GM19035 (cell line): Measurements from ENCODE around the gene LRRC8E.
"Not testable (repeated sequence)": the region's sequence is repeated elsewhere in the genome, so short reads cannot be mapped to it uniquely, and the experiment has no call there.

Source experiments
- ATAC-seq: cut with Tn5 transposase; IDR thresholded peaks from one replicate; pipeline ENCODE4 v1.9.1; 2021; ENCODE audit not compliant: unreplicated experiment

Gene LRRC8E

DNA sequence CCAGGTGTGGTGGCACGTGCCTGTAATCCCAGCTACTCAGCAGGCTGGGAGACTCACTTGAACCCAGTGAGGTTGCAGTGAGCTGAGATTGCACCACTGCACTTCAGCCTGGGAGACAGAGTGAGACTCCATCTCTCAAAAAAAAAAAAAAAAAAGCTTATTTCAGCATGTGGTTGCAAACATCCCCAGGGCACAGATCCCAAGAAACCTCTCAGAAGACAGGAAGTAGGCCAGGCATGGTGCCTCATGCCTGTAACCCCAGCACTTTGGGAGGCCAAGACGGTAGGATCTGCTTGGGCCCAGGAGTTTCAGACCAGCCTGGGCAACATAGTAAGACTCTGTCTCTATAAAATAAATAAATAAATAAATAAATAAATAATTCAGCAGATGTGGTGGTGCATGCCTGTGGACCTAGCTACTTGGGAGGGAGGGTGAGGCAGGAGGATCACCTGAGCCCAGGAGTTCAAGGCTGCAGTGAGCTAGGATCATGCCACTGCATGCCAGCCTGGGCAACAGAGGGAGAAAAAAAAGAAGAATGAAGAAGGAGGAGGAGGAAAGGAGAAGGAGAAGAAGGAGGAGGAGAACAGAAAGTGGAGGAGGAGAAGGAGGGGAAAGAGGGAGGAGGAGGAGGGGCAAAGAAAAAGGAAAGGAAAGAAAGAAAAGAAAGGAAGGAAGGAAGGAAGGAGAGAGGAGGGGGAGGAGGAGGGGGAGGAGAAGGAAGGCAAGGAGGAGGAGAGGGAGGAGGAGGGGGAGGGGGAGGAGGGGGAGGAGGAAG, 4.3 kb upstream of the LRRC8E start:
- no peak for ATAC-seq

DNA sequence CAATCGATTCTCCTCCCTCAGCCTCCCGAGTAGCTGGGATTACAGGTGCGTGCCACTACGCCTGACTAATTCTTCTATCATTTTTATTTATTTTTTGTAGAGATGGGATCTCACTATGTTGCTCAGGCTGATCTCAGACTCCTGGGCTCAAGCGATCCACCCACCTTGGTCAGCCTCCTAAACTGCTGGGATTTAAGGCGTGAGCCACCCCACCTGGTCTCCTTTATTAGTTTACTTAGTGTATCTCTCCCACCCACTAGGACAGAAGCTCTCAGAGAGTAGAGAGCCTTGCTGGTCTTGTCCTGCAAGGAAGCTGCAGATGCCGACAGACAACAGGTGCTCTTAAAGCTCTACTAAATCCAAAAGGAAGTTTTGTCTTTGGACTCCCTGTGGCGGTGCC, 2.5 kb upstream of the LRRC8E start:
- ATAC-seq = no peak

DNA sequence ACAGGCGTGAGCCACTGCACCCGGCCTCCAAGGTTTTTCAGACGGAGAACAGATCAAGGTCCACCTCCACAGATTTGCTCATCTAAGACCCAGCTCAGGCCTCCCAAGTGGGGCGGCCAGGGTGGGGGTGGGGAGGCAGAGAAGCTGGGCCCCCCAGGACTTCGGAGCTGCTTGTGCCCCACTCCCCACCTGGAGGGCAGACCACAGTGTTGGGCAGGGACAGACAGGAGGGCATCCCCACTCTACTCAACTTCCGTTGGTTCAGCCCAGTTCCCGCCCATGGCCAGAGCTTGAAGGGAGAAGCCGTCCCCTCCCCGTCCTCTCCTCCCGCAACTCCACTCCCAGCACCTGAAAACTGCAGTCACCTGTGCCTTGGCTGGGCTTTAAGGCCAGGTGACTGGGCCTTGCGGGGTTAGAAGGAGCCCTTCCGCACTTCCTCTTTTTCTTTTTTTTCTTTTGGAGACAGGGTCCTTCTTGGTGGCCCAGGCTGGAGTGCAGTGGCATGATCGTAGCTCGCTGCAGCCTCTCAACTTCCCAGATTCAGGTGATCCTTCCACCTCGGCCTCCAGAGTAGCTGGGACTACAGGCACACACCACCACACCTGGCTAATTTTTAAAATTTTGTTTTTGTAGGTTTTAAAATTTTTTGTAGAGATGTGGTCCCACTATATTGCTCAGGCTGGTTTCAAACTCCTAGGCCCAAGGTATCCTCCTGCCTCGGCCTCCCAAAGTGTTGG, 734 bp upstream of the LRRC8E start:
- ATAC-seq = no peak

DNA sequence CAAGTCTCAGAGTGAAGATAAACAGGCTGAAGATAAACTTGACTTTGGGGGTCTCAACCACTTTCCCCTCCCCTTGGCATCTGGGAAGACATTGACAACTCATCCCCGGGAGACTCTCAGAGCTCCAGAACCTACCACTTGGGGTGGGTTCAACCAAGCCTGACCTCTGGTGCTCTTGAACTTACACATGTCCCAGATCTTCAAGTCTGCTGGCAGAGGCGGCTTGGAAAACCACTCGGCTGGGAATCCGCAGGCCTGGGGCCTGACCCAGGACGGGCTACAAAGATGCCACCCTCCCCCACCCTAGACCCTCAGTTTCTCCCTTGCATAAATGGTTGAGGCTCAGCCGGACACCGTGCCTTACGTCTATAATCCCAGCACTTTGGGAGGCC, 512 bp downstream of the LRRC8E start:
- no peak for ATAC-seq

DNA sequence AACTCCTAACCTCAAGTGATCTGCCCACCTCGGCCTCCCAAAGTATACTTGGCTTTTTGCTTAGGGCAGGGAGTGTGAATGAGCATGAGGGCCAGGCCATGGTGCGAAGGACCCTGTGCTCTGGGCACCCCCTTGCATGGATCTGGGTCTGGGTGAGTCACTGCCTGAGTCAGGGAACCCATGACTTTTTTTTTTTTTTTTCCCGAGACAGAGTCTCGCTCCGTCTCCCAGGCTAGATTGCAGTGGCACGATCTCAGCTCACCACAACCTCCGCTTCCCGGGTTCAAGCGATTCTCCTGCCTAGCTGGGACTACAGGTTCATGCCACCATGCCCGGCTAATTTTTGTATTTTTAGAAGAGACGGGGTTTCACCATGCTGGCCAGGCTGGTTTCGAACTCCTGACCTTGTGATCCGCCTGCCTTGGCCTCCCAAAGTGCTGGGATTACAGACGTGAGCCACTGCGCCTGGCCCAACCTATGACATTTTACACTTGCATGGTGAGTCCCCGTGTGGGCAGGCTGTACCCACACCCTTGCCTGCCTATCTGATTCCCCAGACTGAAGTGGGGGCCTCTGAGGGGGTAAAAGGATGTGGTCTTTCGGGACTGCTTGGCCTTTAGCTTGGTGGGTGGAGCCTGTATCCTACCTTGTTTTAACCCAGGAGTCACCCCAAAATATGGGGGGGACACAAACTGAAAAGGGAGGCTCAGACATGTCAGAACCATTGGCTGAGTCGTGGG, 5.2 kb downstream of the LRRC8E start:
- not testable (repeated sequence) for ATAC-seq

DNA sequence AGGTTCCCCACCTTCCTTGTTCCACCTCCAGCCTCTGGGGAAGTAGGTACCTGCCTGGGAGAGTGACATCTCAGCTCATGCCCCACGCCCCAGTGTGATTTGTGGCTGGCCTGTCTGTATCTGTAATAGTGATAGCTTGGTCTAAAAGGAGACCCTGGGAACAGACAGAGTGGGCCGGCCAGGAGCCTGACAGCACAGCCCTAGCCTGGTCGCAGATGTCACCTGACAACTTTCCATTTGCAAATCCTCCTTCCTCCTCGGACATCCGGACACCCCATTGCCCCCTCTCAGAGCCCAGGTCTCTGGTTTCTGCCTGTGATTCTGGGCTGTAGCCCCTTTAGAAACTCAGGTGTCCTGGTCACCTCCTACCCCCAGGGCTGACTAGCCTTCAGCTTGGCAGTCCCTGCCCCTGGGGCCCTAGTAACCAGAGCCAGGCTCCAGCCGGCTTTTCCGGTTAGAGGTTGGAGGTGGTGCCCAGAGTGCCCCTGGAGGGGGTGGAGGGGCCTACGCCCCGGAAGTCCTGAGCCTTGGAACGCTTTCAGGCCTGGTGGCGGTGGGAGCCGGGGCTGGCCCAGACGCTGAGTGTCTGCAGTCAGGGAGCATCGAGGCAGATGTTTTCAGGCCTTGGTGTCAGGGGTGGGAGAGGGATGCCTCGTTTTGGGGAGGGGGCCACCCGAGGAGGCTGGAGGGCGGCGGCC, 6.5 kb downstream of the LRRC8E start:
- ATAC-seq = no peak

DNA sequence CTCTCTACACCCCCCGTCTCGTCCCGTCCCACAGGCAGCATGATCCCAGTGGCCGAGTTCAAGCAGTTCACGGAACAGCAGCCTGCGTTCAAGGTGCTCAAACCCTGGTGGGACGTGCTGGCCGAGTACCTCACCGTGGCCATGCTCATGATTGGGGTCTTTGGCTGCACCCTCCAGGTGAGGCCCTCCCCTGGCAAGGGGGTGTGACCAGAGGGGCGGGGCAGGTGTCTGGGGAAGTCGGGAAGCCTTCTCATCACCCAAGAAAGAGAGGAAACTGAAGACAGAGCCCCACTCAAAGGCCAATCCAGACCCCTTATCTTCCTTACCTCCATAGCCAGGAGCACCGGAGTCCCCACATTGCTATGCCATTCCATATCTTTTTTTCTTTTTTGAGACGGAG, 7.3 kb downstream of the LRRC8E start:
- ATAC-seq = no peak

DNA sequence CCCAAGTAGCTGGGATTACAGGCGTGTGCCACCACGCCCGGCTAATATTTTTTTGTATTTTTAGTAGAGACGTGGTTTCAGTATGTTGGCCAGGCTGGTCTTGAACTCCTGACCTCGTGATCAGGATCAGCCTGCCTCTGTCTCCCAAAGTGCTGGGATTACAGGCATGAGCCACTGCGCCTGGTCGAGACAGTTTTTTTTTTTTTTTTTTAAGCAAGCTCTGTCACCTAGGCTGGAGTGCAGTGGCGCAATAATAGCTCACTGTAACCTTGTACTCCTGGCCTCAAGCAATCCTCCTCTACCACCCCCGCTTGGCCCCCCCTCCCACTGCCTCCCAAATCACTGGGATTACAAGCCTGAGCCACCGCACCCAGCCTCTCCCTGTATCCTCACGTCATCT, 9.0 kb downstream of the LRRC8E start:
- no peak for ATAC-seq

DNA sequence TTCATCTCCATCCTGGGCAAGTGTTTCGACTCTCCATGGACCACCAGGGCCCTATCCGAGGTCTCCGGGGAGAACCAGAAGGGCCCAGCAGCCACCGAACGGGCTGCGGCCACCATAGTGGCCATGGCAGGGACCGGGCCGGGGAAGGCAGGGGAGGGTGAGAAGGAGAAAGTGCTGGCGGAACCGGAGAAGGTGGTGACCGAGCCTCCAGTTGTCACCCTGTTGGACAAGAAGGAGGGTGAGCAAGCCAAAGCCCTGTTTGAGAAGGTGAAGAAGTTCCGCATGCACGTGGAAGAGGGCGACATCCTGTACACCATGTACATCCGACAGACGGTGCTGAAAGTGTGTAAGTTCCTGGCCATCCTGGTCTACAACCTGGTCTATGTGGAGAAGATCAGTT, 10.7 kb downstream of the LRRC8E start:
- no peak for ATAC-seq

DNA sequence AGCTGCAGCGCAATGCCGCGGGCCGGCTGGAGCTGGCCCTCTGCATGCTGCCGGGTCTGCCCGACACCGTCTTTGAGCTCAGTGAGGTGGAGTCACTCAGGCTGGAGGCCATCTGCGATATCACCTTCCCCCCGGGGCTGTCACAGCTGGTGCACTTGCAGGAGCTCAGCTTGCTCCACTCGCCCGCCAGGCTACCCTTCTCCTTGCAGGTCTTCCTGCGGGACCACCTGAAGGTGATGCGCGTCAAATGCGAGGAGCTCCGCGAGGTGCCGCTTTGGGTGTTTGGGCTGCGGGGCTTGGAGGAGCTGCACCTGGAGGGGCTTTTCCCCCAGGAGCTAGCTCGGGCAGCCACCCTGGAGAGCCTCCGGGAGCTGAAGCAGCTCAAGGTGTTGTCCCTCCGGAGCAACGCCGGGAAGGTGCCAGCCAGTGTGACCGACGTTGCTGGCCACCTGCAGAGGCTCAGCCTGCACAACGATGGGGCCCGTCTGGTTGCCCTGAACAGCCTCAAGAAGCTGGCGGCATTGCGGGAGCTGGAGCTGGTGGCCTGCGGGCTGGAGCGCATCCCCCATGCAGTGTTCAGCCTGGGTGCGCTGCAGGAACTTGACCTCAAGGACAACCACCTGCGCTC, 11.6 kb downstream of the LRRC8E start:
- no peak for ATAC-seq

DNA sequence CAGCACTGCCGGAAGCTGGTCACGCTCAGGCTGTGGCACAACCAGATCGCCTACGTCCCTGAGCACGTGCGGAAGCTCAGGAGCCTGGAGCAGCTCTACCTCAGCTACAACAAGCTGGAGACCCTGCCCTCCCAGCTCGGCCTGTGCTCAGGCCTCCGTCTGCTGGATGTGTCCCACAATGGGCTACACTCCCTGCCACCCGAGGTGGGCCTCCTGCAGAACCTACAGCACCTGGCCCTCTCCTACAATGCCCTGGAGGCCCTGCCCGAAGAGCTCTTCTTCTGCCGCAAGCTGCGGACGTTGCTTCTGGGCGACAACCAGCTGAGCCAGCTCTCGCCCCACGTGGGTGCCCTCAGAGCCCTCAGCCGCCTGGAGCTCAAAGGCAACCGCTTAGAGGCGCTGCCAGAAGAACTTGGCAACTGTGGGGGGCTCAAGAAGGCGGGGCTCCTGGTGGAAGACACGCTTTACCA, 12.1 kb downstream of the LRRC8E start:
- no peak for ATAC-seq

DNA sequence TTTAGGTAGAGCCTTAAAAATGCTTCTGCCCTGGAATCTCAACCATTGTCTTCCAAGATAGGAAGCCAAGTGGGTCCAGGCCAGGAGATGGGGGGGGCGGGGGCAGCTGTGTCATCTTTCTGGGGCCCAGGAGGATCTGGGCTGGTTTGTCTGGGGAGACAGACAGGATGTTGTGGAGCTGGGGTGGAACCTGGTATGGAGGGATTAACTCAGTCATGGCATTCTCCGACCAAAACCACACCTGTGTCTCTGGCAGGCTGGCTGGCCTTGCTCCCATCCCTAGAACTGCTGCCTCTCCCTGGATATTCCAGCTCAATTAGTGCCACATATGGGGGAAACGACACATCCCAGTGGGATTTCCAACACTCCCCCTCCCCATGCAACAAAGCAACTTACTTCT, 12.6 kb downstream of the LRRC8E start:
- no peak for ATAC-seq

DNA sequence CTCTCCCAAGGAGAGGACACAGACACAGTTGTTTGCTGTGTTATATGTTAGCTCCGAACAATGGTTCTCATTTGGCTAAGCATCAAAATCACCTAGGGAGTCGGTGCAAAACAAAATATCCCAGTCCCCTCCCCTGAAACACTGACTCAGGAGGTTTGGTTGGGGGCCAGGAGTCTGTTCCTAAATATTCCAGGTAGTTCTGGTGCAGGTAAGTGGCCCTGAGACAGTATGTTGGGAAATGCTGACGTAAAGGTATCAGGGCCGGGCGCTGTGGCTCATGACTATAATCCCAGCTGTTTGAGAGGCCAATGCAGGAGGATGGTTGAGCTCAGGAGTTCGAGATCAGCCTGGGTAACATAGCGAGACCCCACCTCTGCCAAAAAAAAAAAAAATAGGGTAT, 13.0 kb downstream of the LRRC8E start:
- ATAC-seq = no peak

DNA sequence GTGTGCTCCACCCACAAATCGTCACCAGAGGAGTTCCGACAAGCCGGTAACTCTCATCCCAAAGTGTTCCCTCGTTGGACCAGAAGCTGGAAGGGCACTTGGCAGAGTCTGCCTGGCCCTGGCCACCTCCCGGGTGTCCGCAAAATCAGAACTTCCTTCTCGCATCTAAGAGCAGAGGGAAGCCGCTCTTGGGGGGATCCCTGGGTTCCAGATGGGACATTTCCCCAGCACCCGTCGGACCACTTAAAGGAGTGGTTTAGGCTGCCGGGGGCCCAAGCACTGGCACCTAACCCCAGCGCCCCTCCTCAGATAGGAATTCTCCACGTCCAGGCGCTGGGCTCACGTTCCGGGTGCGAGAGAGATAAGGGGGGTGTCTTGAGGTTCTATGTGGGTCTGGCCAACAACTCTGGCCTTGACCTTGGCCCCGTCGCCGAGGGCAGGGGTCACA, 14.5 kb downstream of the LRRC8E start:
- no peak for ATAC-seq

DNA sequence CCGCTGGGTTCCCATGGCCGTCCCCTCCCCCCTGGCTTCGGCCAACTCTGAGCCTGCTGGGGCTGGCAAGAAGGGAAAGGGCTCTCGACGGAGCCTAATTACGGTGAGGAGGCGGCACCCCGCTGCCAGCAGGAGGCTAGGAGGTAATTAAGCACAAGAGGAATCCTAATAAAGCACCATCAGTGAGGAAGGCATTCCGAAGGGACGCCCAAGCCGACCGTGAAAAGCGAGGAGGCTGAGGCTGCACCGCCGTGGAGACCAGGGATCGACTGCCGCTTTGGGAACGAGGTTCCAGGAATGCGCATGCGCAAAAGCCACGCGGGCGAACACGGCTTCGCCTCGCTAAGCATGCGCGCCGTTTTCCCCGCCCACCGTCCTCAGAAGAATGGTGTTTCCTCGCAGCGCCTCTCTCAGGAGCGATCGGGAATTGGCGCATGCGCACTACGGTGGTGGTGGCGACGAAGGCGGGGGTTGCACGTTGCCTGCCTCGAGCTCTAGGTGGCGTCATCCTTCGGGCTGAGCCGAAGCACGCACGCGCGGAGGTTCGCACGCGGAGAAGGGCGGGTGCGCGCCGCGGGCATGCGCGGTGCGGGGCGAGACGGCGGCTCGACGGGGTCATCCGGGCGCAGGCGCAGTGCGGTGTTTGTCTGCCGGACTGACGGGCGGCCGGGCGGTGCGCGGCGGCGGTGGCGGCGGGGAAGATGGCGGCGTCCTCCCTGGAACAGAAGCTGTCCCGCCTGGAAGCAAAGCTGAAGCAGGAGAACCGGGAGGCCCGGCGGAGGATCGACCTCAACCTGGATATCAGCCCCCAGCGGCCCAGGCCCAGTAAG, 15.1 kb downstream of the LRRC8E start, which contains the start of gene MAP2K7:
TSS of gene MAP2K7 (plus strand) at position 634 of the 830 bp plus-strand sequence. CDS start at position 702, 68 bp downstream.
- ATAC-seq = peak; percentile 80

DNA sequence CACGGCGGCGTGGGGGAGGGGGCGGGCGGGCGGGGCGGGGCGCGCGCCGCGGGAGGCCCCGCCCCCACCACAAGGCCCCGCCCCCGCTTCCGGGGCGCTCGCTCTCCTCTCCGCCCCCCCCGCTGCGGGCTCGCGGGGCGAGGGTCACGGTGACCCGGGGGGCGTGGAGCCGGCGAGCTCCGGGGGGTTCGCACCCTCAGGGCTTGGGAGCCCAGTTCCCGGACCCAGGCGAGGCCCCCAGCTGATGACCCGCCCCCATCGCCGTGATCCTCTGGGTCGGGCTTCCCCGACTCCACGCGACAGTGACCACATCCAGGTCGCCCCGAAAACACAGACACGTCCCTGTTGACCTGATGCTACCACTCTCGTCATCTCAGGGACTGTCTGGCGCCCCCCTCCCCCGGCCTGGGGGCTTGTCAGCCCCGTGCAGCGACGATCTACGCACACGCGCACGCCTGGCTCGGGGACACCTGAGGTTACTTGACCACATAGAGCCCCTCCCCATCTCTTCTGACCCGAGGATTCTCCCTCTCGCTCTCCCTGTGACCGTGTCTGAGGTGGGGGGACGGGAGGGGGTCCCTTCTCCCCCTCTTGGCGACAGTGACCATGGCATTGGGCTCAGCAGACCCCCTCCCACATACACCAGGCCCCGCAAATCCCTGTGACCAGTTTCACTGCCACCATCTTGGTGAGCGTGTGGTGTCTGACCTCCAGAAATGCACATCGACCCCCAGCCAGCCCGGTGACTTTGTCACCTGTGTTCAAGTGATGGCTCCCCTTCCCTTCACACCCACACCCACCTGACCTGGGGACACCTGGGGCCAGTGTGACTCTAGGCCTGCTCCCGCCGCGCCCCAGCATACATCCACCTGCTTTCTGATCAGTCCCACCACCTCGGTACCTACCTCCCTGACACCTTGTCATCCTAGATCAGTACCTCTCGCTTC, 16.0 kb downstream of the LRRC8E start:
- ATAC-seq = peak; percentile 41

DNA sequence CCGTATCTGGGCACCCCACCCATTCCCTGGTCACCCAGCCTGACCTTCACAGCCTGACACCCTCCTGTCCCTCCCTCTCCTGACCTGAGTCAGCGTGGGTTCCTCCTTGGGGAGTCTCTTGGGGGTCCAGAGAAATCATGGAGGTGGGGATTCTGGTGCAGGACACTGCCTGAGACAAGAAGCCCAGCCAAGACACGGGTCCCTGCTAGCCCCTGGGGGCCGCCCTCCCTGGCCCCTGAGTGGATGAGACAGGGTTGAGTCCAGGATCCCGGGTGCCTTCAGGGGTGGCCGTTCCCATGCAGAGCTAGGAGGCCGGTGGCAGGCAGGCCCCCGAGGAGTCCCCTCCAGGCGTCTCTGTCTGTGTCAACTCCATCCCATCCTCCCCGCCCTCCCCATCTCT, 17.0 kb downstream of the LRRC8E start:
- no peak for ATAC-seq

DNA sequence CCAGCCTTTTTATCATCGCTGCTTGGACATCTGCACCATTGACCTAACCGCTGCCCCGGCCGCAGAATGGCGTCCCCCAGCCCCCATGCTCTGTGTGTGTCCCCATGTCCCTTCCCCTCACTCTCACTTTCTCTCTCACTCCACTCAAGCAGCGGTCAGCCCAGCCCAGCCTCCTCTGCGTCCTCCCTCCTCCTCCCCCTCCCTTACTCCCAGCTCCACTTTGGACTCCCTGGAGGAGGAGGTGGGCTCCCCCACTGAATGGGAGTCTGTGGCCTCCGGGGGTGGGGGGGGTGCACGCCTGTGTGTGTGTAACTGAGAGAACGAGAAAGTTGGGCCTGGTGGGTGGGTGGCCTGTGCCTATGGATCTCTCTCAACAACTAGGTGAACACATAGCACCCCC, 17.5 kb downstream of the LRRC8E start:
- ATAC-seq = no peak

DNA sequence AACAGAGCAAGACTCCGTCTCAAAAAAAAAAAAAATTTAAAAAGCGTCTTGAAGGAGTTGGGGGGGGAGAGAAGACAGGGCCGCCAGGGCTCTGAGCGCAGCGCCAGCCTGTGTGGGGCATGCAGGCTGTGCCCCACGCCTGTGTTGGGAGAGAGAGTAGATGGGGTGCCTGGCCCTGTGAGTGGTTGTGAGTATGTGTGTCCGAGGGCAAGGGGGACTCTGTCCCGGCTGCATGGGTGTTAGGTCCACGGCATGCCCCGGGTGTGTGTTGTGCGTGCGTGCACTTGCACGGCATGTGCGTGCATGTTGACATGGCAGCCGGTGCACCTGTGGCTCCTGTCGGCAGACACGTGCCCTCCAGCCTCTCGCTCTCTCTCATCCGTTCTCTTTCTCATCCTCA, 18.8 kb downstream of the LRRC8E start:
- ATAC-seq = no peak
